Stimulated activated CD8-positive, alpha-beta memory T cell treated with anti-CD3 and anti-CD28 coated beads, Interleukin-15, amount 100 ng/mL, for 4 hours (primary cell): Measurements from ENCODE around the gene TSPAN5.

Experiments
- DNase-seq, 2 donors: peaks; one replicate each; pipeline ENCODE4 v3.0.0-alpha.2; 2020; ENCODE audit warnings: low read depth in 2 of 2

The TSPAN5 gene

GRCh38 chr4:98673288-98673644 lies 14.9 kb upstream of the TSPAN5 start:
- DNase-seq = no peak

- DNase-seq = no peak
These were observed 14.3 kb upstream of the TSPAN5 start for GRCh38 chr4:98672583-98673287.

GRCh38 chr4:98671131-98671530 lies 12.7 kb upstream of the TSPAN5 start:
- no peak for DNase-seq

- DNase-seq = no peak
These were observed 11.8 kb upstream of the TSPAN5 start for GRCh38 chr4:98670186-98670585.

GRCh38 chr4:98669577-98669976 lies 11.2 kb upstream of the TSPAN5 start:
- DNase-seq = no peak

GRCh38 chr4:98664959-98665358 lies 6.5 kb upstream of the TSPAN5 start:
- no peak for DNase-seq

GRCh38 chr4:98663226-98664006 lies 5.0 kb upstream of the TSPAN5 start:
- peak; percentile 41 to 69 for DNase-seq

GRCh38 chr4:98662626-98663225 lies 4.3 kb upstream of the TSPAN5 start:
- DNase-seq = peak in 1 of 2 donors; percentile 14

GRCh38 chr4:98662055-98662453 lies 3.6 kb upstream of the TSPAN5 start:
- DNase-seq = no peak

- no peak for DNase-seq
These were observed 3.1 kb upstream of the TSPAN5 start for GRCh38 chr4:98661371-98662054.

- no peak for DNase-seq
These were observed 1.5 kb upstream of the TSPAN5 start for GRCh38 chr4:98659741-98660462.

GRCh38 chr4:98659106-98659592 lies 738 bp upstream of the TSPAN5 start:
- no peak for DNase-seq

GRCh38 chr4:98657531-98658286 lies 702 bp downstream of the TSPAN5 start:
- peak in 1 of 2 donors; percentile 9 for DNase-seq

GRCh38 chr4:98656886-98657285 lies 1.5 kb downstream of the TSPAN5 start:
- DNase-seq = no peak

GRCh38 chr4:98656443-98656842 lies 2.0 kb downstream of the TSPAN5 start:
- DNase-seq = no peak

GRCh38 chr4:98653890-98654867 lies 4.2 kb downstream of the TSPAN5 start:
- DNase-seq = no peak

GRCh38 chr4:98652996-98653395 lies 5.4 kb downstream of the TSPAN5 start:
- no peak for DNase-seq

GRCh38 chr4:98648602-98649001 lies 9.8 kb downstream of the TSPAN5 start:
- no peak for DNase-seq

- no peak for DNase-seq
These were observed 12.0 kb downstream of the TSPAN5 start for GRCh38 chr4:98646422-98646821.

GRCh38 chr4:98645527-98645926 lies 12.9 kb downstream of the TSPAN5 start:
- DNase-seq = no peak
